Calu3 (cell line): ENCODE results near the gene TTC28. TPM values are rescaled to one million over a fixed set of nuclear protein-coding genes. Genes with fewer than 3 reads are reported as not detected.

ENCODE experiments used
- BruUV-seq: library from RNA; stranded (reverse); fragments of 400-500 nt; replicated peaks from 2 replicates; lab custom pipeline; 2021; lab: Mats Ljungman, UMichigan
- CTCF ChIA-PET: fragments of 300-600 bp; sonication (Branson Sonifier 250); formaldehyde crosslinking; loops from one replicate; lab custom pipeline; 2022; ENCODE audit warnings: antibody characterized with exemption; lab: Charles Lee
- DNase-seq: peaks from one replicate; pipeline ENCODE4 v3.0.0; 2022
- H3K27ac Mint-ChIP-seq: one replicate; pipeline ENCODE4 v1.8.0; 2022; ENCODE audit warnings: mixed read lengths; ENCODE audit not compliant: unreplicated experiment
- H3K27me3 Mint-ChIP-seq: one replicate; pipeline ENCODE4 v1.8.0; 2022; ENCODE audit warnings: mixed read lengths; ENCODE audit not compliant: unreplicated experiment
- H3K36me3 Mint-ChIP-seq: one replicate; pipeline ENCODE4 v1.8.0; 2022; ENCODE audit warnings: mild to moderate bottlenecking, moderate library complexity, mixed read lengths; ENCODE audit not compliant: insufficient read depth, unreplicated experiment
- H3K4me1 Mint-ChIP-seq: one replicate; pipeline ENCODE4 v1.8.0; 2022; ENCODE audit warnings: mild to moderate bottlenecking, low read depth, mixed read lengths; ENCODE audit not compliant: unreplicated experiment
- H3K4me3 Mint-ChIP-seq: one replicate; pipeline ENCODE4 v1.8.0; 2022; ENCODE audit warnings: mild to moderate bottlenecking, low read depth, moderate library complexity, mixed read lengths; ENCODE audit not compliant: unreplicated experiment
- H3K9me3 Mint-ChIP-seq: one replicate; pipeline ENCODE4 v1.8.0; 2022; ENCODE audit warnings: low read depth, mixed read lengths; ENCODE audit not compliant: unreplicated experiment
- intact Hi-C: fragments of 100-400 bp; cut with micrococcal nuclease; formaldehyde crosslinking; loops from one replicate; pipeline ENCODE4 v1.10.0; 2022; ENCODE audit not compliant: unreplicated experiment
- total RNA-seq: library from RNA; stranded (reverse); gene quantifications from 2 replicates; pipeline ENCODE4 v1.2.3, GENCODE V29; 2022
- TF ChIP-seq, protein P1 (sequence below): fragments of 200-600 bp; IDR thresholded peaks from one replicate; pipeline ENCODE4 v1.8.0; 2022; ENCODE audit warnings: antibody characterized with exemption; ENCODE audit not compliant: unreplicated experiment

Gene TTC28
- total RNA-seq, 1 experiment from 2014 or later = 5.2 TPM

DNA sequence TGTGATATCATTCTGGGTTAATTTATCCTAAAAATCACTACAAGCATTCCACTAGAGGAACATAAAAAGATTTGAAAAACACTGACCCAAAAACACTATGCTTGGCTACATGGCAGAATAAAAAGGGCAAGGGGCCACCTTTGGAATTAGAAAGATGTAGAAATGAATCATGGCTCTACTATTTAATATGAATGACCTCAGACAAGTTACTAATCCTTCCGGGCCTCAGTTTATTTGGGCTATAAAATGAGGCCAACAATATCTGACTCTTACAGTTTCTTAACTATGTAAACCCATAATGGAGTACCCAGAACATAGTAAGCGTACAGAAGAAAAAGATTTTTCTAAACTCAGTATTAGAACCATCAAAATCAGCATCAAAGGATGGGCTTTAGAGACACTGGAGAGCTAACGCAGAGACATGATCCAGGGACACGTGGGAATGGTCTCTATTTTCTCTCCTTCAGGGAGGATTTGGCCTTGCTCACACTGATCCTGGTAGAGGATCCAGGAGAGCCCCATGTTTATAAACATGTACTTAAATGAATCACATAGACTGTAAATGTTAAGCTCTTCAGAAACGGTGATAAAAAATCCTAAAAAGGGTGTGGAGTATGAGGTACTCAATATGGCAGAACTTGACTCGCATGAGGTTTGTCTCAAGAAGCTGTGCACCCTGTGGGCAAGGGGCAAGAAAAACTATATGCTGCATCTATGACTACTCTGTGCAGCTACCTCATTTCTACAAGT, 472.2 kb downstream of the TTC28 start:
- Mint-ChIP-seq H3K9me3 (peaks cover 6% of the 10 kb centered on the region), H3K27me3 (peaks cover 38% of the 10 kb centered on the region), H3K4me3 (no peak overlapping the region), H3K36me3 (no peaks in the 10 kb centered on the region), H3K4me1 (no peaks in the 10 kb centered on the region), H3K27ac (no peak overlapping the region)
- DNase-seq = no peak
- CTCF ChIA-PET = interaction anchor here (0.6 to 0.8 kb wide), 3 partner anchors 14 to 95 kb away, joined by 3 to 4 read pairs (median 4); no protein-coding TSS in a partner anchor
- intact Hi-C loops = no loop called here
- TF ChIP-seq, protein P1, sequence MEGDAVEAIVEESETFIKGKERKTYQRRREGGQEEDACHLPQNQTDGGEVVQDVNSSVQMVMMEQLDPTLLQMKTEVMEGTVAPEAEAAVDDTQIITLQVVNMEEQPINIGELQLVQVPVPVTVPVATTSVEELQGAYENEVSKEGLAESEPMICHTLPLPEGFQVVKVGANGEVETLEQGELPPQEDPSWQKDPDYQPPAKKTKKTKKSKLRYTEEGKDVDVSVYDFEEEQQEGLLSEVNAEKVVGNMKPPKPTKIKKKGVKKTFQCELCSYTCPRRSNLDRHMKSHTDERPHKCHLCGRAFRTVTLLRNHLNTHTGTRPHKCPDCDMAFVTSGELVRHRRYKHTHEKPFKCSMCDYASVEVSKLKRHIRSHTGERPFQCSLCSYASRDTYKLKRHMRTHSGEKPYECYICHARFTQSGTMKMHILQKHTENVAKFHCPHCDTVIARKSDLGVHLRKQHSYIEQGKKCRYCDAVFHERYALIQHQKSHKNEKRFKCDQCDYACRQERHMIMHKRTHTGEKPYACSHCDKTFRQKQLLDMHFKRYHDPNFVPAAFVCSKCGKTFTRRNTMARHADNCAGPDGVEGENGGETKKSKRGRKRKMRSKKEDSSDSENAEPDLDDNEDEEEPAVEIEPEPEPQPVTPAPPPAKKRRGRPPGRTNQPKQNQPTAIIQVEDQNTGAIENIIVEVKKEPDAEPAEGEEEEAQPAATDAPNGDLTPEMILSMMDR = no peak
- no TSS peak for BruUV-seq

DNA sequence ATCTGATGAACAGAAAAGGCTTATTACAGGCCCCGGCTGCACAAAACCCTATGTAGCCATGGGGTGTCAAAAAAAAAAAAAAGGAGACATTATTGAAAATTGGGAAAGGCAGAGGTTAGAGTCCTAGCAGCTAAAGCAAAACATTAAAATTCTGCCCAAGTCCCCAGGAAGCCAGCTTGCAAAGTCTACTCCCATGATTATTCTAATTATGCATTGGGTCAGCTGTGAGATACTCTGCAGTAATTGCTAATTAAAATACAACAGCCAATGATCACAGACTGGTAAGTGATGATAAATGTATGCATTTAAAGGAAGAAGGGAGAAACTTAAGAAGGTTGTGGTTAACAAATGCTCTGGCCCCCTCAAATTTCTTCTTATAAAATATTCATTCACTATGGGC, 473.7 kb downstream of the TTC28 start:
- peaks cover 3% of the 10 kb centered on the region for H3K9me3 Mint-ChIP-seq
- intact Hi-C loops = no loop called here
- H3K27ac Mint-ChIP-seq = no peak overlapping the region
- BruUV-seq = no TSS peak
- H3K27me3 Mint-ChIP-seq = peaks cover 27% of the 10 kb centered on the region
- no peak for DNase-seq
- H3K4me3 Mint-ChIP-seq = no peak overlapping the region
- H3K36me3 Mint-ChIP-seq = no peaks in the 10 kb centered on the region
- CTCF ChIA-PET = no interaction called here
- no peaks in the 10 kb centered on the region for H3K4me1 Mint-ChIP-seq
- TF ChIP-seq, protein P1 = no peak

DNA sequence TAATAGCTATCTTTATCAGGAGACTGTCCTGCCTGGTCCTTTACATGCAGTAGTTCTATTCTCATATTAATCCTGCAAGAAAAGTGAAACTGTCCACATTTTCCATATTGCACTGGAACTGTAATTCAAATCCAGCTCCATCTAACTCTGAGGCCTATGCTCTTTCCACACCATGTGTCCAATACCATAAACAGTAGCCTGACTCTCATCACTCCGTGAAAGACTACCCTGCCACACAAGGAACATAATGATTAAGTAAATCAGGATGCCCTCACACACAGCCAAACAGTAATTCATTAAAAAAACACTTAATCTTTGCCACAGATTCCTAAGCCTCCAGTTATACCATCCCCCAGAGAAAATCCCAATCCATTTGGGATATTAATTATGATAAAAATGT, 475.3 kb downstream of the TTC28 start:
- DNase-seq = no peak
- no peaks in the 10 kb centered on the region for H3K9me3 Mint-ChIP-seq
- CTCF ChIA-PET = no interaction called here
- H3K27me3 Mint-ChIP-seq = peaks cover 13% of the 10 kb centered on the region
- no peak overlapping the region for H3K4me3 Mint-ChIP-seq
- intact Hi-C loops = no loop called here
- BruUV-seq = no TSS peak
- H3K36me3 Mint-ChIP-seq = no peaks in the 10 kb centered on the region
- H3K27ac Mint-ChIP-seq = no peak overlapping the region
- H3K4me1 Mint-ChIP-seq = no peaks in the 10 kb centered on the region
- TF ChIP-seq, protein P1 = no peak

DNA sequence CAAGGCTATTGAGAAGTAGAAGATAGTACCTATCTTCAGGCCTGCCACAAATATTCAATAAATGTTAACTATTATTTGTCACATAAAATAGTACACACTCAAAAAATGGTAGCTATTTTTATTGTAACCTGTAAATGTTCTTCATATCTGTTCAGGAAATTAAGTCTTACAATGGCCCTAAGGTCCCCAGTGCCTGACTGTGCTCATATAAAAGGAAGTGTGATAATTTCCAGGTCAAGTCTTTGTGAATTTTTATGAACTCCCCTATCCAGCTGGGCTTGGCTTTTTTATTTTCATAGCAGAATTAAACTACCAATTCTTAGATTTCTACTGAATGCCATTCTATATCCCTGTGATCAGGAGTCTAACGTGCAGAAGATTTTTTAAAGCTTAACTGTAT, 476.4 kb downstream of the TTC28 start:
- Mint-ChIP-seq H3K36me3 (no peaks in the 10 kb centered on the region), H3K27me3 (peaks cover 13% of the 10 kb centered on the region), H3K4me3 (no peak overlapping the region), H3K27ac (no peak overlapping the region), H3K9me3 (no peaks in the 10 kb centered on the region), H3K4me1 (no peaks in the 10 kb centered on the region)
- TF ChIP-seq, protein P1 = no peak
- CTCF ChIA-PET = interaction anchor here (1.2 kb wide), 1 partner anchor 15 kb away, joined by 3 read pairs; no protein-coding TSS in a partner anchor
- no peak for DNase-seq
- intact Hi-C loops = no loop called here
- no TSS peak for BruUV-seq
